K562 (cell line): ENCODE results near the gene SDF4. TPM values are rescaled to one million over a fixed set of nuclear protein-coding genes. Genes with fewer than 3 reads are reported as not detected.

Source experiments
- ATAC-seq: fragments of 200-7000 bp; cut with Tn5 transposase; 3 replicates; pipeline ENCODE4 v1.9.1; 2020; ENCODE audit warnings: moderate library complexity
- BruUV-seq: library from RNA; stranded (reverse); fragments of 400-500 nt; replicated peaks from 2 replicates; lab custom pipeline; 2021; lab: Mats Ljungman, UMichigan
- CTCF ChIA-PET: fragments of 300-600 bp; formaldehyde crosslinking; extraction: SDS; loops from one replicate; lab custom pipeline; 2021; ENCODE audit warnings: low intra/inter-chr PET ratio; lab: Yijun Ruan, JAX
- POLR2A ChIA-PET: fragments of 300-600, 350-650 bp; sonication (Branson Sonifier 250); formaldehyde crosslinking; extraction: SDS; loops from one replicate; lab custom pipeline; 2021; ENCODE audit warnings: antibody characterized with exemption, inconsistent platforms; lab: Yijun Ruan, JAX
- DNase-seq, 4 experiments: peaks; one replicate each; pipeline versions ENCODE4 v3.0.0 to v3.0.0-alpha.2; 2011 to 2018; ENCODE audit warnings: low spot score in 3 of 4, mixed read lengths in 3 of 4; ENCODE audit errors: extremely low read depth in 1 of 4
- FAIRE-seq: peaks from 2 replicates; lab custom pipeline; 2011; peaks lifted over from hg19 to GRCh38; lab: Jason Lieb, UNC
- H2AFZ ChIP-seq: 2 replicates; pipeline ENCODE4 v1.6.0; 2011; ENCODE audit warnings: low read depth, low read length, control low read depth, inconsistent platforms
- H3K27ac ChIP-seq: fragments of 200-600 bp; 3 replicates; pipeline ENCODE4 v1.8.0; 2011; ENCODE audit warnings: low read depth, mild to moderate bottlenecking, control low read depth, inconsistent platforms, low read length, moderate library complexity, mixed read lengths; ENCODE audit errors: extremely low read depth
- H3K27me3 ChIP-seq, 2 experiments: fragments of 300-600 bp in 1 of 2; 2 replicates in 1 of 2; 3 replicates in 1 of 2; pipeline versions ENCODE4 v1.6.0 to v1.8.0; 2011; ENCODE audit warnings: inconsistent platforms in 2 of 2, low read length in 2 of 2, mild to moderate bottlenecking in 1 of 2, mixed read lengths in 1 of 2, moderate library complexity in 1 of 2; ENCODE audit not compliant: control insufficient read depth in 2 of 2, insufficient read depth in 2 of 2
- H3K36me3 ChIP-seq: fragments of 300-600 bp; 3 replicates; pipeline ENCODE4 v1.8.0; 2011; ENCODE audit warnings: mild to moderate bottlenecking, low read length, inconsistent platforms; ENCODE audit not compliant: control insufficient read depth, insufficient read depth
- H3K4me1 ChIP-seq, 2 experiments: fragments of 200-600 bp in 1 of 2; replicated peaks in 1 of 2; 2 replicates in 1 of 2; 3 replicates in 1 of 2; pipeline versions ENCODE4 v1.5.1 to v1.8.0; 2011; ENCODE audit warnings: inconsistent platforms in 2 of 2, low read length in 2 of 2, mild to moderate bottlenecking in 1 of 2, mixed read lengths in 1 of 2, moderate library complexity in 1 of 2; ENCODE audit not compliant: control insufficient read depth in 2 of 2, insufficient read depth in 2 of 2
- H3K4me2 ChIP-seq: 2 replicates; pipeline ENCODE4 v1.6.1; 2011; ENCODE audit warnings: low read length, control low read depth, inconsistent platforms, mixed read lengths; ENCODE audit not compliant: insufficient read depth
- H3K4me3 ChIP-seq: fragments of 200-600 bp; sonication (generic), shearing (Covaris generic); 2 replicates; pipeline ENCODE4 v1.5.1; 2016; ENCODE audit warnings: control low read depth, inconsistent platforms
- H3K79me2 ChIP-seq: fragments of 200-600 bp; 3 replicates; pipeline ENCODE4 v1.8.0; 2011; ENCODE audit warnings: low read length, inconsistent platforms; ENCODE audit not compliant: control insufficient read depth, insufficient read depth
- H3K9ac ChIP-seq, 2 experiments: 2 replicates each; pipeline versions ENCODE4 v1.6.0 to v1.6.1; 2011; ENCODE audit warnings: low read depth in 2 of 2, low read length in 2 of 2, control low read depth in 1 of 2, inconsistent platforms in 1 of 2, mild to moderate bottlenecking in 1 of 2, mixed read lengths in 1 of 2; ENCODE audit not compliant: insufficient read depth in 1 of 2
- H3K9me1 ChIP-seq: one replicate; pipeline ENCODE4 v1.6.0; 2011; ENCODE audit warnings: inconsistent platforms, mild to moderate bottlenecking, low read length, moderate library complexity; ENCODE audit not compliant: control insufficient read depth, insufficient read depth
- H3K9me3 ChIP-seq: replicated peaks from 2 replicates; pipeline ENCODE4 v1.5.1; 2011; ENCODE audit warnings: low read depth, low read length, inconsistent platforms; ENCODE audit not compliant: control insufficient read depth, insufficient read depth
- H4K20me1 ChIP-seq: replicated peaks from 2 replicates; pipeline ENCODE4 v1.6.1; 2011; ENCODE audit warnings: low read length, inconsistent platforms, mixed read lengths; ENCODE audit not compliant: control insufficient read depth, insufficient read depth
- FIP1L1 ChIP-seq: fragments of 200-400 bp; formaldehyde crosslinking; IDR thresholded peaks from 2 replicates; pipeline ENCODE4 v1.6.1; 2018; ENCODE audit warnings: mild to moderate bottlenecking, low read depth, low read length; ENCODE audit not compliant: poor library complexity, severe bottlenecking
- MYNN ChIP-seq, 2 experiments: sonication (generic); formaldehyde crosslinking in 1 of 2; IDR thresholded peaks; 2 replicates each; pipeline versions ENCODE4 v1.5.0 to v1.6.1; 2016 to 2020; ENCODE audit warnings: antibody characterized with exemption in 1 of 2, missing genetic modification reagents in 1 of 2
- PTRF ChIP-seq: fragments of 450-650 bp; IDR thresholded peaks from 2 replicates; pipeline ENCODE4 v1.6.1; 2016; ENCODE audit warnings: mild to moderate bottlenecking, missing genetic modification characterization, missing compliant biosample characterization
- RBFOX2 ChIP-seq: fragments of 200-400 bp; formaldehyde crosslinking; IDR thresholded peaks from 2 replicates; pipeline ENCODE4 v1.6.1; 2017; ENCODE audit warnings: low read depth, mild to moderate bottlenecking, low read length, moderate library complexity
- TRIM24 ChIP-seq, 2 experiments: fragments of 450-650 bp; IDR thresholded peaks; 2 replicates each; pipeline ENCODE4 v1.6.1; 2016
- WGBS: fragments of 100-300 bp; shearing (Covaris generic); methylation state at CpG from one replicate; pipeline ENCODE4 v1.1.6; 2016; ENCODE audit warnings: low coverage, mixed read lengths; ENCODE audit not compliant: insufficient coverage; ENCODE audit errors: missing lambda C conversion rate; 5-methylcytosine and 5-hydroxymethylcytosine counted together
- in situ Hi-C: fragments of 300-500 bp; cut with MboI; formaldehyde crosslinking; loops from 4 replicates; pipeline ENCODE4 v1.15.0; 2018; ENCODE audit warnings: inconsistent platforms, mixed read lengths
- intact Hi-C: fragments of 100-400 bp; cut with micrococcal nuclease; formaldehyde crosslinking; loops from 2 replicates; pipeline ENCODE4 v1.14.2; 2022
- polyA plus RNA-seq, 8 experiments: library from polyadenylated mRNA; depleted of rRNA in 4 of 8; stranded (reverse) in 5 of 8; unstranded in 3 of 8; fragments of >200 nt; fragmentation: Nextera tagmentation in 2 of 8; fragmentation: Illumina TruSeq in 1 of 8; extraction: Ambion mirVana in 2 of 8; extraction: Trizol in 1 of 8; gene quantifications; 2 replicates each; pipeline versions ENCODE4 v1.2.1 to v1.2.3, GENCODE V29; 2011 to 2014; ENCODE audit warnings: inconsistent platforms in 1 of 8, missing spikeins in 1 of 8
- total RNA-seq, 7 experiments: library from RNA; depleted of rRNA in 6 of 7; stranded (reverse); fragments of >200 nt in 6 of 7; fragmentation: Illumina TruSeq in 2 of 7; extraction: Trizol in 2 of 7; gene quantifications; 2 replicates each; pipeline versions ENCODE4 v1.2.1 to v1.2.3, GENCODE V29; 2011 to 2021; ENCODE audit warnings: low replicate concordance in 1 of 7
- TF ChIP-seq, protein P1 (sequence below): fragments of 450-650 bp; IDR thresholded peaks from 2 replicates; pipeline ENCODE4 v1.6.1; 2016; ENCODE audit warnings: mild to moderate bottlenecking, moderate library complexity
- TF ChIP-seq, protein P2 (sequence below): sonication (generic); formaldehyde crosslinking; IDR thresholded peaks from 2 replicates; pipeline ENCODE4 v1.8.0; 2022; ENCODE audit warnings: missing genetic modification reagents, mild to moderate bottlenecking, borderline replicate concordance

The SDF4 gene
- total and polyA plus RNA-seq, 9 of the 15 experiments (the other 6 are each of a cell fraction or from before 2014, with no cell fraction given), result 0.35 to 160 (median 65.2) TPM

DNA sequence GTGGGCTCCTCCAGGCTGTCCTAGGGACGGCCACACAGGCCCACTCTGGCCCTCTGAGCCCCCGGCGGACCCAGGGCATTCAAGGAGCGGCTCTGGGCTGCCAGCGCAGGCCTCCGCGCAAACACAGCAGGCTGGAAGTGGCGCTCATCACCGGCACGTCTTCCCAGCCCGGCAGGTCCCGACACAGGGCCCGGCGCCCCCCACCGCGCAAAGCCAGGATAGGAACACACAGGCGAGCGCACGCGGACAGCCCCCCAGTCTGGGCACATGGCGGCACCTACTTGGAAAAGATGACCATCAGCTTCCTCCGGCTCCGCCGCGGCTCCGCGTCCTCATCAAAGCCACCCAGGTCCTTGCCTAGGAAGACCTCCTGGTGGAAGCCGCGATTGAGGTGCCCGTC, 3.6 kb downstream of the SDF4 start:
- no peak for ATAC-seq
- TF ChIP-seq PTRF, result no peak
- peak; percentile 27 for TF ChIP-seq FIP1L1
- TF ChIP-seq, protein P1, sequence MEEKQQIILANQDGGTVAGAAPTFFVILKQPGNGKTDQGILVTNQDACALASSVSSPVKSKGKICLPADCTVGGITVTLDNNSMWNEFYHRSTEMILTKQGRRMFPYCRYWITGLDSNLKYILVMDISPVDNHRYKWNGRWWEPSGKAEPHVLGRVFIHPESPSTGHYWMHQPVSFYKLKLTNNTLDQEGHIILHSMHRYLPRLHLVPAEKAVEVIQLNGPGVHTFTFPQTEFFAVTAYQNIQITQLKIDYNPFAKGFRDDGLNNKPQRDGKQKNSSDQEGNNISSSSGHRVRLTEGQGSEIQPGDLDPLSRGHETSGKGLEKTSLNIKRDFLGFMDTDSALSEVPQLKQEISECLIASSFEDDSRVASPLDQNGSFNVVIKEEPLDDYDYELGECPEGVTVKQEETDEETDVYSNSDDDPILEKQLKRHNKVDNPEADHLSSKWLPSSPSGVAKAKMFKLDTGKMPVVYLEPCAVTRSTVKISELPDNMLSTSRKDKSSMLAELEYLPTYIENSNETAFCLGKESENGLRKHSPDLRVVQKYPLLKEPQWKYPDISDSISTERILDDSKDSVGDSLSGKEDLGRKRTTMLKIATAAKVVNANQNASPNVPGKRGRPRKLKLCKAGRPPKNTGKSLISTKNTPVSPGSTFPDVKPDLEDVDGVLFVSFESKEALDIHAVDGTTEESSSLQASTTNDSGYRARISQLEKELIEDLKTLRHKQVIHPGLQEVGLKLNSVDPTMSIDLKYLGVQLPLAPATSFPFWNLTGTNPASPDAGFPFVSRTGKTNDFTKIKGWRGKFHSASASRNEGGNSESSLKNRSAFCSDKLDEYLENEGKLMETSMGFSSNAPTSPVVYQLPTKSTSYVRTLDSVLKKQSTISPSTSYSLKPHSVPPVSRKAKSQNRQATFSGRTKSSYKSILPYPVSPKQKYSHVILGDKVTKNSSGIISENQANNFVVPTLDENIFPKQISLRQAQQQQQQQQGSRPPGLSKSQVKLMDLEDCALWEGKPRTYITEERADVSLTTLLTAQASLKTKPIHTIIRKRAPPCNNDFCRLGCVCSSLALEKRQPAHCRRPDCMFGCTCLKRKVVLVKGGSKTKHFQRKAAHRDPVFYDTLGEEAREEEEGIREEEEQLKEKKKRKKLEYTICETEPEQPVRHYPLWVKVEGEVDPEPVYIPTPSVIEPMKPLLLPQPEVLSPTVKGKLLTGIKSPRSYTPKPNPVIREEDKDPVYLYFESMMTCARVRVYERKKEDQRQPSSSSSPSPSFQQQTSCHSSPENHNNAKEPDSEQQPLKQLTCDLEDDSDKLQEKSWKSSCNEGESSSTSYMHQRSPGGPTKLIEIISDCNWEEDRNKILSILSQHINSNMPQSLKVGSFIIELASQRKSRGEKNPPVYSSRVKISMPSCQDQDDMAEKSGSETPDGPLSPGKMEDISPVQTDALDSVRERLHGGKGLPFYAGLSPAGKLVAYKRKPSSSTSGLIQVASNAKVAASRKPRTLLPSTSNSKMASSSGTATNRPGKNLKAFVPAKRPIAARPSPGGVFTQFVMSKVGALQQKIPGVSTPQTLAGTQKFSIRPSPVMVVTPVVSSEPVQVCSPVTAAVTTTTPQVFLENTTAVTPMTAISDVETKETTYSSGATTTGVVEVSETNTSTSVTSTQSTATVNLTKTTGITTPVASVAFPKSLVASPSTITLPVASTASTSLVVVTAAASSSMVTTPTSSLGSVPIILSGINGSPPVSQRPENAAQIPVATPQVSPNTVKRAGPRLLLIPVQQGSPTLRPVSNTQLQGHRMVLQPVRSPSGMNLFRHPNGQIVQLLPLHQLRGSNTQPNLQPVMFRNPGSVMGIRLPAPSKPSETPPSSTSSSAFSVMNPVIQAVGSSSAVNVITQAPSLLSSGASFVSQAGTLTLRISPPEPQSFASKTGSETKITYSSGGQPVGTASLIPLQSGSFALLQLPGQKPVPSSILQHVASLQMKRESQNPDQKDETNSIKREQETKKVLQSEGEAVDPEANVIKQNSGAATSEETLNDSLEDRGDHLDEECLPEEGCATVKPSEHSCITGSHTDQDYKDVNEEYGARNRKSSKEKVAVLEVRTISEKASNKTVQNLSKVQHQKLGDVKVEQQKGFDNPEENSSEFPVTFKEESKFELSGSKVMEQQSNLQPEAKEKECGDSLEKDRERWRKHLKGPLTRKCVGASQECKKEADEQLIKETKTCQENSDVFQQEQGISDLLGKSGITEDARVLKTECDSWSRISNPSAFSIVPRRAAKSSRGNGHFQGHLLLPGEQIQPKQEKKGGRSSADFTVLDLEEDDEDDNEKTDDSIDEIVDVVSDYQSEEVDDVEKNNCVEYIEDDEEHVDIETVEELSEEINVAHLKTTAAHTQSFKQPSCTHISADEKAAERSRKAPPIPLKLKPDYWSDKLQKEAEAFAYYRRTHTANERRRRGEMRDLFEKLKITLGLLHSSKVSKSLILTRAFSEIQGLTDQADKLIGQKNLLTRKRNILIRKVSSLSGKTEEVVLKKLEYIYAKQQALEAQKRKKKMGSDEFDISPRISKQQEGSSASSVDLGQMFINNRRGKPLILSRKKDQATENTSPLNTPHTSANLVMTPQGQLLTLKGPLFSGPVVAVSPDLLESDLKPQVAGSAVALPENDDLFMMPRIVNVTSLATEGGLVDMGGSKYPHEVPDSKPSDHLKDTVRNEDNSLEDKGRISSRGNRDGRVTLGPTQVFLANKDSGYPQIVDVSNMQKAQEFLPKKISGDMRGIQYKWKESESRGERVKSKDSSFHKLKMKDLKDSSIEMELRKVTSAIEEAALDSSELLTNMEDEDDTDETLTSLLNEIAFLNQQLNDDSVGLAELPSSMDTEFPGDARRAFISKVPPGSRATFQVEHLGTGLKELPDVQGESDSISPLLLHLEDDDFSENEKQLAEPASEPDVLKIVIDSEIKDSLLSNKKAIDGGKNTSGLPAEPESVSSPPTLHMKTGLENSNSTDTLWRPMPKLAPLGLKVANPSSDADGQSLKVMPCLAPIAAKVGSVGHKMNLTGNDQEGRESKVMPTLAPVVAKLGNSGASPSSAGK, result no peak
- TF ChIP-seq RBFOX2, result peak; percentile 21; the same call in 1 of the 2 replicates
- TF ChIP-seq TRIM24 (IDR thresholded peaks at IDR 0.05), result no peak
- TF ChIP-seq MYNN (IDR thresholded peaks at IDR 0.05), result no peak
- TF ChIP-seq MYNN (CRISPR knock-in tag; IDR thresholded peaks at IDR 0.05), result no peak
- TF ChIP-seq, protein P2, sequence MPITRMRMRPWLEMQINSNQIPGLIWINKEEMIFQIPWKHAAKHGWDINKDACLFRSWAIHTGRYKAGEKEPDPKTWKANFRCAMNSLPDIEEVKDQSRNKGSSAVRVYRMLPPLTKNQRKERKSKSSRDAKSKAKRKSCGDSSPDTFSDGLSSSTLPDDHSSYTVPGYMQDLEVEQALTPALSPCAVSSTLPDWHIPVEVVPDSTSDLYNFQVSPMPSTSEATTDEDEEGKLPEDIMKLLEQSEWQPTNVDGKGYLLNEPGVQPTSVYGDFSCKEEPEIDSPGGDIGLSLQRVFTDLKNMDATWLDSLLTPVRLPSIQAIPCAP (CRISPR knock-in tag), result no peak

More for the DNA sequence above, 3.6 kb downstream of the SDF4 start:
- in situ Hi-C loops, result no loop called here
- BruUV-seq, result no TSS peak
- H3K4me2 ChIP-seq, result no peak overlapping the region
- H2AFZ ChIP-seq, result no peak overlapping the region
- ChIA-PET CTCF (no interaction called here), POLR2A (interaction anchor here (1.3 kb wide), 1 partner anchor 23 kb away, joined by 5 read pairs; no protein-coding TSS in a partner anchor)
- WGBS, result 96% methylated on average over 28 of the region's 30 CpGs
- no peak overlapping the region for H3K27ac ChIP-seq
- intact Hi-C loops, result no loop called here
- no peak for FAIRE-seq
- H3K36me3 ChIP-seq, result peaks cover 71% of the 10 kb centered on the region; the same call in 2 of the 3 replicates
- H3K27me3 ChIP-seq, result no peaks in the 10 kb centered on the region
- no peak overlapping the region; a peak in 1 of 4 replicates for H3K9ac ChIP-seq
- no peak for DNase-seq
- H3K4me1 ChIP-seq, result peaks cover 6 to 68% of the 10 kb centered on the region in 2 experiments; a peak in 4 of 5 replicates
- peaks cover 6% of the 10 kb centered on the region; the same call in 1 of the 2 replicates for H4K20me1 ChIP-seq
- no peaks in the 10 kb centered on the region for H3K9me1 ChIP-seq
- H3K79me2 ChIP-seq, result peaks cover 83% of the 10 kb centered on the region
- H3K4me3 ChIP-seq, result no peak overlapping the region
- H3K9me3 ChIP-seq, result peaks cover 5% of the 10 kb centered on the region
